Activated CD4-positive, CD25-positive, alpha-beta regulatory T cell (primary cell): ENCODE results near the gene ZFPL1.

Experiments used
- DNase-seq, 4 experiments: peaks; one replicate each; lab custom pipeline; 2025; lab: John Stamatoyannopoulos, UW

Gene ZFPL1

GRCh38 chr11:65059959-65060824 is 23.8 kb upstream of the ZFPL1 start:
- DNase-seq = no peak

- peak in 2 of 4 experiments; percentile 33 to 53 for DNase-seq
Observed at GRCh38 chr11:65060913-65061408, 23.1 kb upstream of the ZFPL1 start.

GRCh38 chr11:65063532-65063931 is 20.5 kb upstream of the ZFPL1 start:
- DNase-seq = no peak

- no peak for DNase-seq
Observed at GRCh38 chr11:65064847-65065240, 19.2 kb upstream of the ZFPL1 start.

- no peak for DNase-seq
Observed at GRCh38 chr11:65065851-65066250, 18.2 kb upstream of the ZFPL1 start.

GRCh38 chr11:65066315-65066714 is 17.7 kb upstream of the ZFPL1 start:
- no peak for DNase-seq

GRCh38 chr11:65066805-65067291 is 17.2 kb upstream of the ZFPL1 start:
- no peak for DNase-seq

GRCh38 chr11:65067446-65067845 is 16.6 kb upstream of the ZFPL1 start:
- DNase-seq = no peak

- no peak for DNase-seq
Observed at GRCh38 chr11:65069217-65069616, 14.8 kb upstream of the ZFPL1 start.

GRCh38 chr11:65071907-65072630 is 12.0 kb upstream of the ZFPL1 start:
- DNase-seq = no peak

- no peak for DNase-seq
Observed at GRCh38 chr11:65072631-65072966, 11.4 kb upstream of the ZFPL1 start.

GRCh38 chr11:65077451-65077850 is 6.6 kb upstream of the ZFPL1 start:
- DNase-seq = no peak

- DNase-seq = peak; percentile 36 to 66 (median 58)
Observed at GRCh38 chr11:65078151-65078550, 5.9 kb upstream of the ZFPL1 start.

- no peak for DNase-seq
Observed at GRCh38 chr11:65078786-65079342, 5.2 kb upstream of the ZFPL1 start.

GRCh38 chr11:65083134-65083833 is 738 bp upstream of the ZFPL1 start:
- DNase-seq = no peak

- no peak for DNase-seq
Observed at GRCh38 chr11:65084598-65085375, 765 bp downstream of the ZFPL1 start.

- no peak for DNase-seq
Observed at GRCh38 chr11:65085446-65085845, 1.4 kb downstream of the ZFPL1 start.

- DNase-seq = no peak
Observed at GRCh38 chr11:65086809-65087208, 2.8 kb downstream of the ZFPL1 start.

- no peak for DNase-seq
Observed at GRCh38 chr11:65087216-65087615, 3.2 kb downstream of the ZFPL1 start.

GRCh38 chr11:65087827-65088226 is 3.8 kb downstream of the ZFPL1 start:
- DNase-seq = no peak

- no peak for DNase-seq
Observed at GRCh38 chr11:65089621-65090020, 5.6 kb downstream of the ZFPL1 start.
